K562 (cell line): ENCODE measurements around the gene ABLIM1. TPM values are rescaled to one million over a fixed set of nuclear protein-coding genes. Genes with fewer than 3 reads are reported as not detected.

Experiments
- ATAC-seq: fragments of 200-7000 bp; cut with Tn5 transposase; 3 replicates; pipeline ENCODE4 v1.9.1; 2020; ENCODE audit warnings: moderate library complexity
- BruUV-seq: library from RNA; stranded (reverse); fragments of 400-500 nt; replicated peaks from 2 replicates; lab custom pipeline; 2021; lab: Mats Ljungman, UMichigan
- CTCF ChIA-PET: fragments of 300-600 bp; formaldehyde crosslinking; extraction: SDS; loops from one replicate; lab custom pipeline; 2021; ENCODE audit warnings: low intra/inter-chr PET ratio; lab: Yijun Ruan, JAX
- POLR2A ChIA-PET: fragments of 300-600, 350-650 bp; sonication (Branson Sonifier 250); formaldehyde crosslinking; extraction: SDS; loops from one replicate; lab custom pipeline; 2021; ENCODE audit warnings: antibody characterized with exemption, inconsistent platforms; lab: Yijun Ruan, JAX
- DNase-seq, 4 experiments: peaks; one replicate each; pipeline versions ENCODE4 v3.0.0 to v3.0.0-alpha.2; 2011 to 2018; ENCODE audit warnings: low spot score in 3 of 4, mixed read lengths in 3 of 4; ENCODE audit errors: extremely low read depth in 1 of 4
- FAIRE-seq: peaks from 2 replicates; lab custom pipeline; 2011; peaks lifted over from hg19 to GRCh38; lab: Jason Lieb, UNC
- H2AFZ ChIP-seq: 2 replicates; pipeline ENCODE4 v1.6.0; 2011; ENCODE audit warnings: low read depth, low read length, control low read depth, inconsistent platforms
- H3K27ac ChIP-seq: fragments of 200-600 bp; 3 replicates; pipeline ENCODE4 v1.8.0; 2011; ENCODE audit warnings: low read depth, mild to moderate bottlenecking, control low read depth, inconsistent platforms, low read length, moderate library complexity, mixed read lengths; ENCODE audit errors: extremely low read depth
- H3K27me3 ChIP-seq, 2 experiments: fragments of 300-600 bp in 1 of 2; 2 replicates in 1 of 2; 3 replicates in 1 of 2; pipeline versions ENCODE4 v1.6.0 to v1.8.0; 2011; ENCODE audit warnings: inconsistent platforms in 2 of 2, low read length in 2 of 2, mild to moderate bottlenecking in 1 of 2, mixed read lengths in 1 of 2, moderate library complexity in 1 of 2; ENCODE audit not compliant: control insufficient read depth in 2 of 2, insufficient read depth in 2 of 2
- H3K36me3 ChIP-seq: fragments of 300-600 bp; 3 replicates; pipeline ENCODE4 v1.8.0; 2011; ENCODE audit warnings: mild to moderate bottlenecking, low read length, inconsistent platforms; ENCODE audit not compliant: control insufficient read depth, insufficient read depth
- H3K4me1 ChIP-seq, 2 experiments: fragments of 200-600 bp in 1 of 2; replicated peaks in 1 of 2; 2 replicates in 1 of 2; 3 replicates in 1 of 2; pipeline versions ENCODE4 v1.5.1 to v1.8.0; 2011; ENCODE audit warnings: inconsistent platforms in 2 of 2, low read length in 2 of 2, mild to moderate bottlenecking in 1 of 2, mixed read lengths in 1 of 2, moderate library complexity in 1 of 2; ENCODE audit not compliant: control insufficient read depth in 2 of 2, insufficient read depth in 2 of 2
- H3K4me2 ChIP-seq: 2 replicates; pipeline ENCODE4 v1.6.1; 2011; ENCODE audit warnings: low read length, control low read depth, inconsistent platforms, mixed read lengths; ENCODE audit not compliant: insufficient read depth
- H3K4me3 ChIP-seq: fragments of 200-600 bp; sonication (generic), shearing (Covaris generic); 2 replicates; pipeline ENCODE4 v1.5.1; 2016; ENCODE audit warnings: control low read depth, inconsistent platforms
- H3K79me2 ChIP-seq: fragments of 200-600 bp; 3 replicates; pipeline ENCODE4 v1.8.0; 2011; ENCODE audit warnings: low read length, inconsistent platforms; ENCODE audit not compliant: control insufficient read depth, insufficient read depth
- H3K9ac ChIP-seq, 2 experiments: 2 replicates each; pipeline versions ENCODE4 v1.6.0 to v1.6.1; 2011; ENCODE audit warnings: low read depth in 2 of 2, low read length in 2 of 2, control low read depth in 1 of 2, inconsistent platforms in 1 of 2, mild to moderate bottlenecking in 1 of 2, mixed read lengths in 1 of 2; ENCODE audit not compliant: insufficient read depth in 1 of 2
- H3K9me1 ChIP-seq: one replicate; pipeline ENCODE4 v1.6.0; 2011; ENCODE audit warnings: inconsistent platforms, mild to moderate bottlenecking, low read length, moderate library complexity; ENCODE audit not compliant: control insufficient read depth, insufficient read depth
- H3K9me3 ChIP-seq: replicated peaks from 2 replicates; pipeline ENCODE4 v1.5.1; 2011; ENCODE audit warnings: low read depth, low read length, inconsistent platforms; ENCODE audit not compliant: control insufficient read depth, insufficient read depth
- H4K20me1 ChIP-seq: replicated peaks from 2 replicates; pipeline ENCODE4 v1.6.1; 2011; ENCODE audit warnings: low read length, inconsistent platforms, mixed read lengths; ENCODE audit not compliant: control insufficient read depth, insufficient read depth
- BRF2 ChIP-seq: IDR thresholded peaks from 3 replicates; pipeline ENCODE4 v1.6.1; 2011; ENCODE audit warnings: borderline replicate concordance, mild to moderate bottlenecking; ENCODE audit not compliant: insufficient read length, insufficient read depth
- POLR2AphosphoS2 ChIP-seq: IDR thresholded peaks from 2 replicates; pipeline ENCODE4 v1.6.1; 2012; ENCODE audit warnings: low read length, improper control_type of control experiment
- POLR3G ChIP-seq: IDR thresholded peaks from 2 replicates; pipeline ENCODE4 v1.6.1; 2011; ENCODE audit not compliant: insufficient read length, insufficient replicate concordance; ENCODE audit errors: extremely low read depth
- SIX5 ChIP-seq, 2 experiments: IDR thresholded peaks; 2 replicates each; pipeline ENCODE4 v1.6.1; 2011; ENCODE audit warnings: low read length in 2 of 2, borderline replicate concordance in 1 of 2, low read depth in 1 of 2, mild to moderate bottlenecking in 1 of 2, moderate library complexity in 1 of 2; ENCODE audit not compliant: insufficient read depth in 1 of 2
- ZNF668 ChIP-seq: fragments of 250-450 bp; sonication (Bioruptor Pico); IDR thresholded peaks from 2 replicates; pipeline ENCODE4 v1.8.0; 2022; ENCODE audit warnings: mild to moderate bottlenecking, inconsistent platforms
- WGBS: fragments of 100-300 bp; shearing (Covaris generic); methylation state at CpG from one replicate; pipeline ENCODE4 v1.1.6; 2016; ENCODE audit warnings: low coverage, mixed read lengths; ENCODE audit not compliant: insufficient coverage; ENCODE audit errors: missing lambda C conversion rate; 5-methylcytosine and 5-hydroxymethylcytosine counted together
- in situ Hi-C: fragments of 300-500 bp; cut with MboI; formaldehyde crosslinking; loops from 4 replicates; pipeline ENCODE4 v1.15.0; 2018; ENCODE audit warnings: inconsistent platforms, mixed read lengths
- intact Hi-C: fragments of 100-400 bp; cut with micrococcal nuclease; formaldehyde crosslinking; loops from 2 replicates; pipeline ENCODE4 v1.14.2; 2022
- polyA plus RNA-seq, 8 experiments: library from polyadenylated mRNA; depleted of rRNA in 4 of 8; stranded (reverse) in 5 of 8; unstranded in 3 of 8; fragments of >200 nt; fragmentation: Nextera tagmentation in 2 of 8; fragmentation: Illumina TruSeq in 1 of 8; extraction: Ambion mirVana in 2 of 8; extraction: Trizol in 1 of 8; gene quantifications; 2 replicates each; pipeline versions ENCODE4 v1.2.1 to v1.2.3, GENCODE V29; 2011 to 2014; ENCODE audit warnings: inconsistent platforms in 1 of 8, missing spikeins in 1 of 8
- total RNA-seq, 7 experiments: library from RNA; depleted of rRNA in 6 of 7; stranded (reverse); fragments of >200 nt in 6 of 7; fragmentation: Illumina TruSeq in 2 of 7; extraction: Trizol in 2 of 7; gene quantifications; 2 replicates each; pipeline versions ENCODE4 v1.2.1 to v1.2.3, GENCODE V29; 2011 to 2021; ENCODE audit warnings: low replicate concordance in 1 of 7

ABLIM1 gene
- total and polyA plus RNA-seq, 9 of the 15 experiments (the other 6 are each of a cell fraction or from before 2014, with no cell fraction given) = 0.07 to 0.49 (median 0.14) TPM; not detected in 6

GRCh38 chr10:114545819-114546218, 112.3 kb downstream of the ABLIM1 start:
- ATAC-seq = no peak
- in situ Hi-C loops = loop anchor here (10.0 kb wide), 1 partner anchor 149 kb away; no protein-coding TSS in a partner anchor
- Histone ChIP-seq H3K27ac (no peak overlapping the region), H4K20me1 (no peaks in the 10 kb centered on the region), H2AFZ (no peak overlapping the region), H3K27me3 (no peaks in the 10 kb centered on the region; a peak in 1 of 5 replicates), H3K36me3 (no peaks in the 10 kb centered on the region), H3K9me3 (no peaks in the 10 kb centered on the region), H3K9ac (no peak overlapping the region), H3K4me1 (no peaks in the 10 kb centered on the region), H3K79me2 (no peaks in the 10 kb centered on the region), H3K9me1 (no peaks in the 10 kb centered on the region), H3K4me3 (no peak overlapping the region), H3K4me2 (no peak overlapping the region)
- intact Hi-C loops = no loop called here
- no peak for FAIRE-seq
- WGBS = 0% methylated on average over 2 of the region's 5 CpGs
- TF ChIP-seq BRF2 (no peak), ZNF668 (CRISPR knock-in tag) (no peak), POLR2AphosphoS2 (no peak), SIX5 (IDR thresholded peaks at IDR 0.05; ENCODE audit: borderline replicate concordance in 1 of 2, insufficient read depth in 1 of 2, low read depth in 1 of 2, low read length in 2 of 2) (no peak), POLR3G (no peak)
- DNase-seq = no peak
- BruUV-seq = no TSS peak
- CTCF ChIA-PET = interaction anchor here (0.6 kb wide), 1 partner anchor 255 kb away, joined by 3 read pairs; no protein-coding TSS in a partner anchor
- POLR2A ChIA-PET = no interaction called here
